ENCODE results near the gene CCDC89.

- TF ChIP-seq SMARCC2 (IDR thresholded peaks at IDR 0.05; ENCODE audit: low read depth) (no peak), NEUROD1 (IDR thresholded peaks at IDR 0.05; ENCODE audit: borderline replicate concordance, low read depth, low read length, partially characterized antibody) (no peak), ATF2 (CRISPR knock-in tag; IDR thresholded peaks at IDR 0.05) (no peak), SREBF2 (CRISPR knock-in tag; IDR thresholded peaks at IDR 0.05) (no peak), SMAD4 (CRISPR knock-in tag; conservative IDR thresholded peaks at IDR 0.05) (no peak), NKRF (IDR thresholded peaks at IDR 0.05; ENCODE audit: borderline replicate concordance) (no peak), FOXM1 (IDR thresholded peaks at IDR 0.05; ENCODE audit: low read depth) (no peak), FOXM1 (CRISPR knock-in tag; IDR thresholded peaks at IDR 0.05; ENCODE audit: low read depth) (no peak), SRF (CRISPR knock-in tag; IDR thresholded peaks at IDR 0.05) (no peak), KAT2B (IDR thresholded peaks at IDR 0.05; ENCODE audit: low read depth, low read length) (no peak)
Observed at GRCh38 chr11:85717429-85717828, 31.4 kb upstream of the CCDC89 start.
